ENCODE data around the gene PLEKHA7.
"Not testable (repeated sequence)": the region's sequence is repeated elsewhere in the genome, so short reads cannot be mapped to it uniquely, and the experiment has no call there.

The PLEKHA7 gene

DNA sequence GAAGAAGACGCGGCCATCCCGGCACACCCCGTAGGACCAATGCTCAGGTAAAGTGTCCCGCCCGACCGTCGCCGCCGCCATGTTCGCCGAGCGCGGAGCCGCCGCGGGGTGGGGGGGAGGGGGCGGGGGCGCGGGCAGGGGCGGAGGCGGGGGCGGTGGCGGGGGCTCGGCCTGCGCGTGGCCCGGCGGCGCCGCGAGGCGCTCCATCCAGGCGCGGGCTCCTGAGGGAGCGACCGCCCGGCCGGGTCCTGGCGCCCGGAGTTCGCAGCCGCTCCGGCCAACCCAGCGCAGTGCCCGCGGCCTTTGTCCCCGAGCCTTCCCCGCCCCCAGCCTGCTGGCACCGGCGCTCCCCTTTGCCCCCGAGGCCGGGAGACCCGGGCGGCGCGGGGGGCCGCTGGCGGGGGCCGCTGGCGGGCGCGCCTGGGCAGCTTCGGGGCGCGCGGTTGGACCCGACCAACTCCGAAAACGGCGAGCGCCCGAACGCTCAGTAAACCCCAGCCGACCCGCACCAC, at the start of gene PLEKHA7:
Gene PLEKHA7, minus strand, starts transcription at position 94 of the 512 bp plus-strand sequence. Its CDS starts 13 bp downstream, at position 81.
- H3K27me3 Mint-ChIP-seq: peaks cover 25% of the 10 kb centered on the region
- H3K4me1 Mint-ChIP-seq (ENCODE audit: low read depth): peaks cover 8% of the 10 kb centered on the region
- H3K27ac Mint-ChIP-seq: peak within 1 kb of the TSS; percentile 76
- H3K9me3 Mint-ChIP-seq: no peaks in the 10 kb centered on the region
- DNase-seq: peak; percentile 39
- H3K4me3 Mint-ChIP-seq: peak within 1 kb of the TSS; percentile 82
- peaks cover 3% of the 10 kb centered on the region for H3K36me3 Mint-ChIP-seq (ENCODE audit: low read depth)

DNA sequence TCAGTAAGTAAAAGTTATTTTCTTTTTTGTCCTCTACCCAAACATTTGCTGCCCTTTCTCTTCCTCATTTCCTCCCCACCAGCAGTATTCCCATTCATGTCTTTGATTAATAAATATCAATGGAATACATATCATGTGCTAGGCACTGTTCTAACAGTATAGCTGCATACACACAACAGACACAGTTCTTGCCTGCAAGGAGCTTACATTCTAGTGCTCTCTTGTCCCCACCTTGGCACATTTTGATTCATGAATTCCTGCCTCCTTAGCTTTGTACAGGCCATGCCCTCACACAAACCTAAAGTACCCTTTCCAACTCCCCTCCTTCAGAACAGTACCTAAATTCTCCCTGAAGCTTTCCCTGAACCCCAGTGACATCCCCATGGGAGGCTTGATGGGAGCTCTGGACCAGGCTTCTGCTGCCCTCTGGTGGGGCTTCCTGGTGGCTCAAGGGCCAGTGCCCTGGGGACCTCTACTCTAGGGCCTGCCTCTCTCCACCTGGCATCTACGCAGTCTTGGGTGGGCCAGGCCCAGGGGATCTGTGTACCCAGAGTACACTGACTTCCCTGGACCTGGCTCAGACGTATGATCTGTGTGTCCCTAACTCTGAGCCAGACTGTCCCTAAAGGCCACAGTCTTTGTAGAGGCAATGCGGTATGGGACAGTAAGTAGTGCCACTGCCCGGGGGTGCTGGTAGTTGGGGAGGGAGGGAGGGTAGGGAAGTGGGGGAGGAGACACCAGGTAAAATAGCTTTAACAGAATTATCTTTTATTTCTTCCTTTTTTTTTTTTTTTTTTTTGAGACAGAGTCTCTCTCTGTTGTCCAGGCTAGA, 49.2 kb upstream of the PLEKHA7 start:
- H3K27ac Mint-ChIP-seq: no peak overlapping the region

DNA sequence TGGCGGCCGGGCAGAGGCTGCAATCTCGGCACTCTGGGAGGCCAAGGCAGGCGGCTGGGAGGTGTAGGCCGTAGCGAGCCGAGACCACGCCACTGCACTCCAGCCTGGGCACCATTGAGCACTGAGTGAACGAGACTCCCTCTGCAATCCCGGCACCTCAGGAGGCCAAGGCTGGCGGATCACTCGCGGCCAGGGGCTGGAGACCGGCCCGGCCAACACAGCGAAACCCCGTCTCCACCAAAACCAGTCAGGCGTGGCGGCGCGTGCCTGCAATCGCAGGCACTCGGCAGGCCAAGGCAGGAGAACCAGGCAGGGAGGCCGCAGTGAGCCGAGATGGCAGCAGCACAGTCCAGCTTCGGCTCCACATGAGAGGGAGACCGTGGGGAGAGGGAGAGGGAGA, 36.9 kb upstream of the PLEKHA7 start:
- H3K36me3 Mint-ChIP-seq (ENCODE audit: low read depth); H3K27me3 Mint-ChIP-seq; DNase-seq; H3K9me3 Mint-ChIP-seq; H3K4me3 Mint-ChIP-seq; H3K27ac Mint-ChIP-seq; H3K4me1 Mint-ChIP-seq (ENCODE audit: low read depth): not testable (repeated sequence)

More for the DNA sequence above, 49.2 kb upstream of the PLEKHA7 start:
- H3K9me3 Mint-ChIP-seq: no peaks in the 10 kb centered on the region
- no peaks in the 10 kb centered on the region for H3K27me3 Mint-ChIP-seq
- H3K4me1 Mint-ChIP-seq (ENCODE audit: low read depth): no peaks in the 10 kb centered on the region
- H3K36me3 Mint-ChIP-seq (ENCODE audit: low read depth): no peaks in the 10 kb centered on the region
- H3K4me3 Mint-ChIP-seq: no peak overlapping the region
- peak; percentile 76 for DNase-seq

DNA sequence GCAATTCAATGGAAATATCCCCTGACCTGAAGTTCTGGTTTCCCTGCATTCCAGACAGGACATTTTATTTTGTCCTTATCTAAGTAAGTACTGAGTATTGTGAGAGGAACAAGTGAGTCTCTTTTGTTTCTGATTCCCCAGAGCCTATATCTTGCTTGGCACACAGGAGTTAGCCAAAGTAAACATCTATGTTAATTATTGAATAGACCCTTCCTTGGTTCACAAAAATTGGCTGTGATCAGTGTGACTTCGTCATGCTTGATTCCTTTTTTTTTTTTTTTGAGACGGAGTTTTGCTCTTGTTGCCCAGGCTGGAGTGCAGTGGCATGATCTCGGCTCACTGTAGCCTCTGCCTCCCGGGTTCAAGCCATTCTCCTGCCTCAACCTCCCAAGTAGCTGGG, 34.3 kb upstream of the PLEKHA7 start:
- H3K4me1 Mint-ChIP-seq (ENCODE audit: low read depth); H3K27me3 Mint-ChIP-seq; DNase-seq; H3K9me3 Mint-ChIP-seq; H3K4me3 Mint-ChIP-seq; H3K27ac Mint-ChIP-seq; H3K36me3 Mint-ChIP-seq (ENCODE audit: low read depth): not testable (repeated sequence)

GRCh38 chr11:17046690-17047089, 32.5 kb upstream of the PLEKHA7 start:
- no peaks in the 10 kb centered on the region for H3K36me3 Mint-ChIP-seq (ENCODE audit: low read depth)
- H3K27me3 Mint-ChIP-seq: no peaks in the 10 kb centered on the region
- H3K4me3 Mint-ChIP-seq: no peak overlapping the region
- H3K9me3 Mint-ChIP-seq: no peaks in the 10 kb centered on the region
- no peak for DNase-seq
- H3K4me1 Mint-ChIP-seq (ENCODE audit: low read depth): no peaks in the 10 kb centered on the region
- no peak overlapping the region for H3K27ac Mint-ChIP-seq

DNA sequence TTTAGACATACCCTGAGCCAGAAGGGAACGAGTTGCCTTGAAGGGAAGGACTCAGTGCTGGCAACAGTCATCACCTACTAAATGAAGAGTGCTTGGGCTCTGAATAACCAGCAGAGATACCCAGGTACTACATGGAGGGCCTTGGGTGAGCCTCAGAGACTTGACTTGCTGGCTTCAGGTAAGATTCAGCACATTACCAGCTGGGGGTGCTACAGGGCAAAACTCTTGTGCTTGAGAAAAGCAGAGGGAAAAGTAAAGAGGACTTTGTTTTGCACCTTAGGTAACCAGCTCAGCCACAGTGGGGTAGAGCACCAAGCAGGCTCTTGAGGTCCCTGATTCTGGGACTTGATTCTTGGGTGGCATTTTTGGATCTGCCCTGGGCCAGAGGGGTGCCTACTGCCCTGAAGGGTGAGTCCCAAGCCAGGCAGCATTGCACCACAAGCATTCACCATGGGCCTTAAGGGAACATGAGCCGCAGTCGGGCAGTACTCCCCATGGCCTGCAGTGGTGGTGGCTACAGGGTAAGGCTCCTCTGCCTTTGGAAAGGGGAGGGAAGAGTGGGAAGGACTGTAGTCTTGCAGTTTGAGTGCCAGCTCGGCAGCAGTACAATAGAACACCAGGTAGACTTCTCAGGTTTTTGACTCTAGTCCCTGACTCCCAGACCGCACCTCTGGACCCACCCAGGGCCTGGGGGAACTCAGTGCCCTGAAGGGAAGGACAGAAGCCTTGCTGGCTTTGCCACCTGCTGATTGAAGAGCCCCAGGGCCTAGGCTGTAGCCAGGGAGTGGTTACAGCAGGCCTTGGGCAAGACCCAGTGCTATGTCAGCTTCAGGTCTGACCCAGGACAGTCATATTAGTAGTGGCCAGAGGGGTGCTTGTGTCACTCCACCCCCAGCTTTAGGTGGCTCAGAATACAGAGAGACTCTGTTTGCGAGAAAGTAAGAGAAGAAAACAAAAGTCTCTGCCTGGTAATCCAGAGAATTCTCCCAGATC, 22.7 kb upstream of the PLEKHA7 start:
- Mint-ChIP-seq H3K9me3 (peaks cover 6% of the 10 kb centered on the region), H3K36me3 (ENCODE audit: low read depth) (peaks cover 6% of the 10 kb centered on the region), H3K4me1 (ENCODE audit: low read depth) (no peaks in the 10 kb centered on the region), H3K4me3 (no peak overlapping the region), H3K27ac (no peak overlapping the region), H3K27me3 (peaks cover 4% of the 10 kb centered on the region)
- DNase-seq: no peak

DNA sequence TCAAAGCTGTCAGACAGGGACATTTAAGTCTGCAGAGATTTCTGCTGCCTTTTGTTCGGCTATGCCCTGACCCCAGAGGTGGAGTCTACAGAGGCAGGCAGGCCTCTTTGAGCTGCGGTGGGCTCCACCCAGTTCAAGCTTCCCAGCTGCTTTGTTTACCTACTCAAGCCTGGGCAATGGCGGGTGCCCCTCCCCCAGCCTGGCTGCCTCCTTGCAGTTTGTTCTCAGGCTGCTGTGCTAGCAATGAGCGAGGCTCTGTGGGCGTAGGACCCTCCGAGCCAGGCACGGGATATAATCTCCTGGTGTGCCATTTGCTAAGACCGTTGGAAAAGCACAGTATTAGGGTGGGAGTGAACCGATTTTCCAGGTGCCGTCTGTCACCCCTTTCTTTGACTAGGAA, 19.8 kb upstream of the PLEKHA7 start:
- H3K9me3 Mint-ChIP-seq; H3K27me3 Mint-ChIP-seq; H3K4me1 Mint-ChIP-seq (ENCODE audit: low read depth); H3K4me3 Mint-ChIP-seq; H3K27ac Mint-ChIP-seq; H3K36me3 Mint-ChIP-seq (ENCODE audit: low read depth); DNase-seq: not testable (repeated sequence)

DNA sequence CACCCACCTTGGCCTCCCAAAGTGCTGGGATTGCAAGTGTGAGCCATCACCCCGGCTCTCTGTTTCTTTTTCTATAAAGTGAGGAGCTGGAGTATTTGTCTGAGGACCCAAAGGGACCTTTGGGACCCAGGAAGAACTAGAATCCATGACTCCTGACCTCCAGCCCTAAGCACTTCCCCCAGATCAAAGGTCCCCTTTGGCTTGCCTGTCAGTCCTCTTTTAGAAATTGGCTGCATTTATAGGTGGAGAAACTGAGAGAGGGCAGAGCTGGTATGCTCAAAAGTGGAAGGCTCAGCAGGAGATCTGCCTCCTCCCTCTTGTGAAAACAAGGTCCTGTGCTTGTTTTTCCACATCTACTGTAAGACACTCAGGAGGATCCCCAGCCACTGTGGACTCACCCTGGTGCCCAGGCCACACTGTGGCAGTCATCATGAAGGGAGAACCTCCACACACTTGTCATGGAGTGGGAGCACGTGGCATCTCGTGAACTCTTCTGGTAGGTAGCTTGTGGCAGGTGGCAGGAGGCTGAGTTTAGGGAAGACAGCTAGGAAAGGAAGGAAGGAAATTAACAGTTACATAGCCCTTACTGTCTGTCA, 12.4 kb upstream of the PLEKHA7 start:
- Mint-ChIP-seq H3K27ac (no peak overlapping the region), H3K4me1 (ENCODE audit: low read depth) (no peaks in the 10 kb centered on the region), H3K9me3 (no peaks in the 10 kb centered on the region), H3K27me3 (no peaks in the 10 kb centered on the region), H3K4me3 (no peak overlapping the region), H3K36me3 (ENCODE audit: low read depth) (no peaks in the 10 kb centered on the region)
- no peak for DNase-seq

DNA sequence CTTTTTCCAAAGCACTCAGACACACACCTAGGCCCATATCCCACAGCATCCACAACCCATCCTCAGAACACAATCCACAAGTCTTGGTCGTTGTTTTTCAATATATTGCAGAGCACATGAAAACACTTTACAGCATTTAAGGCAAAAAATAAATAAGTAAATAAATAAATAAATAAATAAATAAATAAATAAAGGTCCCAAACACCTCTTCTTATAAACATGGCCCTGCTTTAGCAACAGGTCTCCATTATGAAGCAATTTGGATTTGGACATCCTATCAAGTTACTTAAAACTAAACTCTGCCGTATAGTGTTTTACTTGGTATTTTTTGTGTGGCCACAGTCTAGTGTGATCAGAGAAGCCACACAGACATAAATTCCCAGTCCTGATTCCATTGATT, 10.7 kb upstream of the PLEKHA7 start:
- Mint-ChIP-seq H3K4me1 (ENCODE audit: low read depth) (no peaks in the 10 kb centered on the region), H3K4me3 (no peak overlapping the region), H3K36me3 (ENCODE audit: low read depth) (no peaks in the 10 kb centered on the region), H3K9me3 (no peaks in the 10 kb centered on the region), H3K27me3 (no peaks in the 10 kb centered on the region), H3K27ac (no peak overlapping the region)
- no peak for DNase-seq

- Mint-ChIP-seq H3K36me3 (ENCODE audit: low read depth) (no peaks in the 10 kb centered on the region), H3K4me3 (no peak overlapping the region), H3K27me3 (peaks cover 6% of the 10 kb centered on the region), H3K27ac (no peak overlapping the region), H3K9me3 (no peaks in the 10 kb centered on the region), H3K4me1 (ENCODE audit: low read depth) (no peaks in the 10 kb centered on the region)
- no peak for DNase-seq
These were observed 7.3 kb upstream of the PLEKHA7 start for GRCh38 chr11:17021511-17021910.

GRCh38 chr11:17020831-17021230, 6.6 kb upstream of the PLEKHA7 start:
- Mint-ChIP-seq H3K27ac (no peak overlapping the region), H3K36me3 (ENCODE audit: low read depth) (no peaks in the 10 kb centered on the region), H3K9me3 (no peaks in the 10 kb centered on the region), H3K4me1 (ENCODE audit: low read depth) (no peaks in the 10 kb centered on the region), H3K27me3 (peaks cover 12% of the 10 kb centered on the region), H3K4me3 (no peak overlapping the region)
- DNase-seq: no peak

DNA sequence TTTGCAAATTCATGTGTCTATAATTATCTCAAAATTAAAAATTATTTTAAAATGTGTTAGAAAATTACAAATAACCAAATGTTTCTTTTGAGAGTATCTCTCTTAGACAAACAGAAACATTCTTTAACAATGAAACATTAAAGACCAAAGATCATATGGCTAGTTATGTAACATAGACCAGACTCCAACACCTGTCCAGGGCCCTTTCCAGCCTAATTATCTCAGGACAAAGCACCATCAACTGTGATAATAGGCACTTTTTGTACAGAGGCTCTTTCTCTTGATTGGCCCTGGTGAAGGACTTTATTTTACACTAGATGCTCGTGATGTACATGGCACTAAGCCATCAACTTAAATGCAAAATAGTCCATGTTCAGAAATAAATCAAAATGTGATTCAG, 5.0 kb upstream of the PLEKHA7 start:
- no peak overlapping the region for H3K4me3 Mint-ChIP-seq
- H3K36me3 Mint-ChIP-seq (ENCODE audit: low read depth): peaks cover 3% of the 10 kb centered on the region
- no peak for DNase-seq
- H3K9me3 Mint-ChIP-seq: no peaks in the 10 kb centered on the region
- peaks cover 25% of the 10 kb centered on the region for H3K27me3 Mint-ChIP-seq
- peaks cover 6% of the 10 kb centered on the region for H3K4me1 Mint-ChIP-seq (ENCODE audit: low read depth)
- H3K27ac Mint-ChIP-seq: no peak overlapping the region

GRCh38 chr11:17015627-17016126, 1.5 kb upstream of the PLEKHA7 start:
- H3K27me3 Mint-ChIP-seq: peaks cover 25% of the 10 kb centered on the region
- no peak overlapping the region for H3K4me3 Mint-ChIP-seq
- peak; percentile 19 for DNase-seq
- peaks cover 3% of the 10 kb centered on the region for H3K36me3 Mint-ChIP-seq (ENCODE audit: low read depth)
- peaks cover 8% of the 10 kb centered on the region for H3K4me1 Mint-ChIP-seq (ENCODE audit: low read depth)
- H3K27ac Mint-ChIP-seq: no peak overlapping the region
- H3K9me3 Mint-ChIP-seq: no peaks in the 10 kb centered on the region
